CD1c-positive myeloid dendritic cell (primary cell): Measurements from ENCODE around the gene XKR8.
"Not testable (repeated sequence)": the region's sequence is repeated elsewhere in the genome, so short reads cannot be mapped to it uniquely, and the experiment has no call there.

Experiments
- DNase-seq: peaks from one replicate; pipeline ENCODE4 v3.0.0-alpha.2; 2016; ENCODE audit errors: extremely low spot score

XKR8 gene

GRCh38 chr1:27990920-27991537, 31.3 kb downstream of the XKR8 start:
- no peak for DNase-seq

GRCh38 chr1:27992276-27992675, 32.5 kb downstream of the XKR8 start:
- peak; percentile 33 for DNase-seq

GRCh38 chr1:27993241-27993640, 33.5 kb downstream of the XKR8 start:
- peak; percentile 70 for DNase-seq

DNA sequence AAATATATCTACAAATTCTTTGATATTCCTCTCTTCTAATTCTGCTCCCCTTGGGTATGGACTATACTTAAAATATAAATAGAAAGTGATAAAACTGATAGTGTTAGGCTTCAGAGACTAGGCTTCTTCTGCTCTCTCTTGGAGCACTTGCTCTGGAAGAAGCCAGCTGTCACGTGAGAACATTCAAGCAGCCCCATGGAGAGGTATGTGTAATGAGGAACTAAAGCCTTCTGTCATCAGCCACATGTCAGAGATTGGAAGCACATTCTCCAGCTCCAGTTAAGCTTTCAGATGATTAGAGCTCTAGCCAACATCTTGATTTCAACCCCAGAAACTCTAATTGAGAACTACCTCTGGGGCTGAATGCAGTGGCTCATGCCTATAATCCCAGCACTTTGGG, 34.3 kb downstream of the XKR8 start:
- DNase-seq, result peak; percentile 57

DNA sequence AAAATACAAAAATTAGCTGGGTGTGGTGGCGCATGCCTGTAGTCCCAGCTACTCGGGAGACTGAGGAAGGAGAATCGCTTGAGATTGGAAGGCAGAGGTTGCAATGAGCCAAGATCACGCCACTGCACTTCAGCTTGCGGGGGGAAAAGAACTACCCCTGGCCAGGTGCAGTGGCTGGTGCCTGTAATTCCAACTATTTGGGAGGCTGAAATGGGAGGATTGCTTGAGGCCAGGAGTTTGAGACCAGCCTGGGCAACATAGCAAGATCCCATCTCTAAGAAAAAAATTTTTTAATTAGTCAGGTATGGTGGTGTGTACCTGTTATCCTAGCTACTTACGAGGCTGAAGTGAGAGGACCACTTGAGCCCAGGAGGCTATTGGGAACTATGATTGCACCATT, 34.8 kb downstream of the XKR8 start:
- not testable (repeated sequence) for DNase-seq

- no peak for DNase-seq
These were observed 39.3 kb downstream of the XKR8 start for GRCh38 chr1:27999055-27999454.

GRCh38 chr1:28002600-28002999, 42.8 kb downstream of the XKR8 start:
- DNase-seq, result no peak

- DNase-seq, result not testable (repeated sequence)
These were observed 43.3 kb downstream of the XKR8 start for GRCh38 chr1:28003117-28003516.

DNA sequence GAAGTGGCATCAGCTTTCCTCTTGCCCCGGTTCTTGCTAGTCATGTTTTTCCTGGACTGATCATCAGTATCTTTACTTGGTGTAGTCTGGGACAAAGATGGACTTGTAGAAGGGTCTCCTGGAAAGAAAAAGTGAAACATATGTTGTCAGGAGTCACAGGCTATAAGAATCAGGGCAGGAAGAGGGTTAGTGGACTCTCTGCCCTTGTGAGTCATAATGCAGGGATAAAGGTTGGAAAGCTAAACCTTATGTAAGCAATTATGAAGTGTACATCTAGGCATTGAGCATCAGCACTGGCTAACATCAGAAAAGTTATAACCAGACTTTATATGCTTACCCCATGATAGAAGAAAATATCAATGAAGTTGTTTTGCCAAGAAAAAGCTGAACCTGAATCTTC, 51.2 kb downstream of the XKR8 start:
- DNase-seq, result no peak
